ENCODE data around the gene KRT86. TPM values are rescaled to one million over a fixed set of nuclear protein-coding genes. Genes with fewer than 3 reads are reported as not detected.
"Not testable (repeated sequence)": the region's sequence is repeated elsewhere in the genome, so short reads cannot be mapped to it uniquely, and the experiment has no call there.

Gene KRT86
- total RNA-seq, 2 experiments from 2014 or later: not detected

DNA sequence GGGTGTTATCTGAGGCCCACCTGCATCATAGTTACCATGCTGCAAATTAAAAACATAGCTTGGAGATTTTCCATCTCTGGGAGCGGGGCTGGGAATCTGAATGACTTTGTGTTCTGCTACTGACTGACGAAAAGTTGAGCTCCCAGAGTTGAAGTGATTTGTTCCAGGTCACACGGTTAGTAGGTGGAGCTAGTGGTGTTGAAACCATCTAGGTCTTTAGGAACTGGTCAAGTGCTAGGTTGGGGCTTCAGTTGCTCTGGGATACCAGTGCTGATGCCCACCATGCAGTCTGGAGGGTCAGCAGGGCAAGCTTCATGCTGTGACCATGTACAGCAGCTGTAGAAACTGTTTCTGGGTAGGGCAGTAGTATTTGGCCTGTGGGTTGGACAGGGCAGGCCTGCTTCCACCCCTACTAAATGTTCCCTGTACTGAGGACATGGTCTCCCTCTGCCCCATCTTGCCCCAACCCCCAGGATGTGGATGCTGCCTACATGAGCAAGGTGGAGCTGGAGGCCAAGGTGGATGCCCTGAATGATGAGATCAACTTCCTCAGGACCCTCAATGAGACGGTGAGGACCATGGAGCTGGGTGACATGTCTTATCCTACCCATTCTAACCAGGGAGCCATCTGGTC lies 36.1 kb upstream of the KRT86 start:
- ChIA-PET CTCF (interaction anchor here (1.3 kb wide), 1 partner anchor 40 kb away, joined by 3 read pairs; no protein-coding TSS in a partner anchor), POLR2A (no interaction called here)

DNA sequence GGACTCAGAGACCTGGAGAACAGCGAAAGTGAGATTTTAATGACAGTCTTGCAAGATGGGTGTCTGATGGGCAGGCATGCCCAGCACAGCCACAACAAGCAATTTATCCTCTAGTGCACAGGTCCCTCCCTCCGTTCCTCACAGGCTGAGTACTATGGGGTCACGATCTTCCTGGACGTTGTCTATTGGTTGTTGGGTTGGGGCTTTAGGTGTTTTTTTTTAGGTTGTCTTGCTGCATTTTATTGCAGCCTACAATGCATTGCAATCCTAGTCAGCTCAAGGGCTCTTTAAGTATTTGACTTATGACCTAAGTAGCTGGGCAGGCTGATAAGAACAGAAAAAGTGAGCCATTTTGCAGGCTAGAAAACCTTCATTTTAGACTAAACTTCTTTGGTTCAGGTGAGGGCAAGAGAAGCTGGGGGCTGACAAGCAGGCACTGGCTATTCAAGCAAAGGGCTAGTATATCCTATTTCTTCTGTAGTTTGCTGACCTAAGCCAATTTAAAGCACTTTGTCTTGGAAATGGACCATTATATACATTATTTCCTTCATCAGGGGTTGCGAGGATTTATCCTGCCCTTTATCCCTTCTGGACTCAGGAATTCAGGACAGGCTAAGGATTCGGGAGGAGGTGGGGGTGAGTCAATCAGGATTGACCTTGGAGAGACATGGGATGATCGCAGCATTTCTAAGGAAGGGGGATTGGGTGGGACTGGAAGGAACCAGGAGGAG lies 35.4 kb upstream of the KRT86 start:
- POLR2A ChIA-PET: no interaction called here
- CTCF ChIA-PET: interaction anchor here (1.3 kb wide), 1 partner anchor 39 kb away, joined by 3 read pairs; no protein-coding TSS in a partner anchor

DNA sequence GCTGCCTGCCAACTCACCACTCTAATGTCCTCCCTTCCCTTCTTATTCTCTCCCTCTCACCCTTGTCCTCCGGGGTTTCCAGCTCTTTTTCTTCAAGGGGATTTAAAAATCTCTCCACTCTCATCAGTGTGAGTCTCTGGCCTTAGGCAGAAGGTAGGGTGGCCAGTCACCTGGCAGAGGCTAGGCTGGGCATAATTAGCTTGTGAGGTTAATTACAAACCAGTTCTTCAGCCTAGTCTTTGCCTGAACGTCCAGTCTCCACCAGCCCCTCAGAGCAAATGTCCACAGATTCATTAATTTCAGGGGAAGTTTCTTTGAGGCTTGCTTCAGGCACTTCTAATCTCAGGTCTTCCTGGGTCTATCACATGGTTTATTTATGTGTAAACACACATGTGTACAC lies 34.7 kb upstream of the KRT86 start:
- ChIA-PET POLR2A (no interaction called here), CTCF (no interaction called here)

DNA sequence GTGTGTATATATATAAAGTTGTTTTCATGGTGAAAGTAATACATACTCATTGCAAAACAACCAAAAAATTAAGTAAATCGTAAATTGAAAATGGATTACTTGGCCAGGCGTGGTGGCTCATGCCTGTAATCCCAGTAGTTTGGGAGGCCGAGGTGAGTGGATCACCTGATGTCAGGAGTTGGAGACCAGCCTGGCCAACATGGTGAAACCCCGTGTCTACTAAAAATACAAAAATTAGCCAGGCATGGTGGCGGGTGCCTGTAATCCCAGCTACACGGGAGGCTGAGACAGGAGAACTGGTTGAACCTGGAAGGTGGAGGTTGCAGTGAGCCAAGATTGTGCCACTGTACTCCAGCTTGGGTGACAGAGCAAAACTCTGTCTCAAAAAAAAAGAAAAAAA lies 34.2 kb upstream of the KRT86 start:
- CTCF ChIA-PET, POLR2A ChIA-PET: not testable (repeated sequence)

DNA sequence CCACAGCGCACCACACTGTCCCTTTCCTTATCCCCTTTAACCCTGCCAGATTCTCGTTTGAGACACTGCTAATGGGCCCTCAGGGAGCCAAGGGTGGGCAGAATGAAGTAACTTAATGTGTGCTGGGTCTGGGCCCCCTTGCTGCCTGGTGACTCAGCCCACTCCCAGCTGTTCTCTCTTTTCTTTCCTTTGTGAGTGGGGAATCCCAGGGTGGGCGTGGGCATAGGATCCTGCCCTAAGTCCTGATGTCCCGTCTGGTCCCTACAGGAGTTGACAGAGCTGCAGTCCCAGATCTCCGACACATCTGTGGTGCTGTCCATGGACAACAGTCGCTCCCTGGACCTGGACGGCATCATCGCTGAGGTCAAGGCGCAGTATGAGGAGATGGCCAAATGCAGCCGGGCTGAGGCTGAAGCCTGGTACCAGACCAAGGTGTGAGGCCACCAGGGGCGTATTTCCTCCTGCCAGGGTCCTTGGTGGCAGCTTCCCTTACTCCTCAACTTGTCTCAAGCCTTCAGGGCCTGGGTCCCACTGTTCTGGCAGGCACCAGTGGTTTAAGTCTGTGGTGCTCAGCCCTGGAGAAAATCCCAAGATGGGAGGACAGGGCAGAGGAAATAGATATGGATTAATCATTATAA lies 33.1 kb upstream of the KRT86 start:
- ChIA-PET CTCF (no interaction called here), POLR2A (no interaction called here)

DNA sequence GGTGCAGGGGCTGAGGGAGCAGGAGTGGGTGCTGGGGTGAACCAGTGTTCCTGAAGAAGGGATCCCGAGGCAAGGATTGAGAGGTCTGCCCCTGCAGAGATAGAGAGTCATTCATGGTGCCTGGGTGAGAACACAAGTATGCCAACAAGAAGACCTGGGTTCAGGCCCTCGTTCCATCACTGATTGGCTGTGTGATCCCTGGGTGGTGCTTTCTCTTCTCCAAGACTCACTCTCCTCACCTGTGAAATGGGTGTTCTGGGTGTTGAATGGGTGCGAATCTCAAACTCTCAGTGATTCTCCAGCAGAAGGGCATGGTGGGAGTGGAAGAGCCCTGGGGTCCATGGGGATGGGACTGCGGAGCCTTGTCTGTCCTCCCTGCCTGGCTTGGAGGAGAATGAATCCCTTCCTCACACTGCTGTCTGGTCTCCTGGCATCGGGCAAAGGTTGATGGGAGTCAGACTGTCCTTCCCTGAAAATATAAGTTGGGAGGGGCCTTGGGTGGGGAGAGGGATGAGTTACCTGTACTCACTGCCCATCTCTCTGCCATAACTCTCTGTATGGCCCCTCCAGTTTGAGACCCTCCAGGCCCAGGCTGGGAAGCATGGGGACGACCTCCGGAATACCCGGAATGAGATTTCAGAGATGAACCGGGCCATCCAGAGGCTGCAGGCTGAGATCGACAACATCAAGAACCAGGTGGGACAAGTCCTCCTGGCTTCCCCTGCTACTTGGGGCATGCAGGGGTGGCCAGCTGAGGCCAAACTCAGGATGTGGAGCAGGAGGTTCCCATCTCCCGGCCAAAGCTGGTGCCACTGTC lies 31.8 kb upstream of the KRT86 start:
- ChIA-PET POLR2A (no interaction called here), CTCF (no interaction called here)

DNA sequence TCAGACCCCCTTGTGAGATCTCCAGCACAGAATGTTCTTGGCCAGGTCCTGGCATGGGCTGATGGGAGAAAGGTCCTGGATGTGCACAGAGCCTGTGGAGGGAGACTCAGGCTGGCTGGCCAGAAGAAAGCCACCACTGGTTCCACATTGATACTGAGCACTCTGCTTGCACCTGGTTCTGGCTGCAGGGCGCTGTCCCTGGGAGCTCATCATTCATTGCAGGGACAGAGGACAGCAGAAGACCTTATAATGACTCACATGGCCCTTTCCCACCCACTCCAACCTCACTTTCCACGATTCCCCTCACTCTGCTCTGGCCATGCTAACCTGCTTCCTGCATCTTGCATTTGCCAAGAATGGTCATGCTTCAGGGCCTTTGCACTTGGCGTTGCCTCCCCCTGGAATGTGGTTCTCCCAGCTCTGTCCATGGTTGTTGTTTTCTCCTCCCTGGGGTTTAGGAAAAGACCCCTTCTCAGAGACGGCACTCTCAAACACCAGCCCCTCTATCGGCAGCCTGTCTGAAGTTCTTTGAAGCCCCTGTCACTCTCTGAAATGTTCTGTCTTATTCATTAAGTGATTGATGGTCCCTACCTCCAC lies 31.1 kb upstream of the KRT86 start:
- ChIA-PET POLR2A (no interaction called here), CTCF (interaction anchor here (0.9 kb wide), 1 partner anchor 36 kb away, joined by 4 read pairs; no protein-coding TSS in a partner anchor)

DNA sequence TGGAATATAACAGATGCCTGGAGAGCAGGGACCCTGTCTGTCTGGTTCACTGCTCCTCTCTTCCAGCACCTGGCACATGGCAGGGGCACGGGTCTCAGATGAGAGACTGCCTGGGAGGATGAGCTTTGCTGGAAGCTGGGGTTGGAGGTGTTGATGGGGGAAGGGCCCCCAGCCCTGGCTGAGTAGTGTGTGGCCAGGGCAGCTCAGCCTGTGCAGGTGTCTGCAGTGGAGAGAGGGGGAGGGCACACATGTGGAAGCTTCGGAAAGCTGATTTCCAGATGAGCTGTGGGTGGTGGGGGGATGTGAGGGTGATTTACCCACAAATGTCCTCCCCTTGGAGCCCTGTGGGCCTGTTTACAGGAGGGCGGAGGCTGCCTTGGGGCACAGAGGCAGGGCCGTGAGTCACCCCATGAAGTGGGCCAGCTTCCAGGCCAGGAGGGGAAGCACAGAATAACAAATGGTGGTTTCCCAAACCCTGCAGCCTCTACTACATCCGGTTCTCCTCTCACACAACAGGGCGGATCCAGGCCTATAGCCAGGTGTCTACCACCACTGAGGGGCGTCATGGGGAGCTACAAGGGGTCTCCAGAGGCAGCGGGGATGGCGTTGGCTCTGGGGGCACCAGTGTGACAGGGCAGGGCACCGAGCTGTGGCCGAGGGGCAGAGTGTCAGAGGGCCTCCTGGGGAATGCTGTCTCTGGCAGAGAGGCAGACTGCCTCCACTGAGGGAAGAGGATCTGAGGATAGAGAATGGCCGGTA lies 30.4 kb upstream of the KRT86 start:
- ChIA-PET CTCF (interaction anchor here (0.9 kb wide), 1 partner anchor 35 kb away, joined by 4 read pairs; no protein-coding TSS in a partner anchor), POLR2A (no interaction called here)

DNA sequence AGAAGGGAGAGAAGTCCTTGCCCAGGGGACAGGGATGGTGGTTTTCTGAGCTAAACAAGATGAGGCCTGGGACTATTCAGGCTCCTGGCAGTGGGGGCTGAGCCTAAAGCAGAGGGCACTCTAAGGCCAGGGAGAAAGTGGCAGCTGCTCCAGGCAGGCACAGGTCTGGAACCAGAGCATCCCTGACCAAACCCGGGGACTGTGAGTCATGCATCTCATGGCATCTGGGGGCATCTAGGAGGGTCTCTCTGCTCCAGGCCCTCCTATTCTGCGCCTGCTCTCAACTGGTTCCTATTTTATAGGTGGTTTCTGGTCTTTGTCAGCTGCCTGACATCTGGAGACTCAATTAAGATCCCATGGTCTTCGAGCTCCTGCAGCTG lies 29.8 kb upstream of the KRT86 start:
- ChIA-PET POLR2A (no interaction called here), CTCF (no interaction called here)

DNA sequence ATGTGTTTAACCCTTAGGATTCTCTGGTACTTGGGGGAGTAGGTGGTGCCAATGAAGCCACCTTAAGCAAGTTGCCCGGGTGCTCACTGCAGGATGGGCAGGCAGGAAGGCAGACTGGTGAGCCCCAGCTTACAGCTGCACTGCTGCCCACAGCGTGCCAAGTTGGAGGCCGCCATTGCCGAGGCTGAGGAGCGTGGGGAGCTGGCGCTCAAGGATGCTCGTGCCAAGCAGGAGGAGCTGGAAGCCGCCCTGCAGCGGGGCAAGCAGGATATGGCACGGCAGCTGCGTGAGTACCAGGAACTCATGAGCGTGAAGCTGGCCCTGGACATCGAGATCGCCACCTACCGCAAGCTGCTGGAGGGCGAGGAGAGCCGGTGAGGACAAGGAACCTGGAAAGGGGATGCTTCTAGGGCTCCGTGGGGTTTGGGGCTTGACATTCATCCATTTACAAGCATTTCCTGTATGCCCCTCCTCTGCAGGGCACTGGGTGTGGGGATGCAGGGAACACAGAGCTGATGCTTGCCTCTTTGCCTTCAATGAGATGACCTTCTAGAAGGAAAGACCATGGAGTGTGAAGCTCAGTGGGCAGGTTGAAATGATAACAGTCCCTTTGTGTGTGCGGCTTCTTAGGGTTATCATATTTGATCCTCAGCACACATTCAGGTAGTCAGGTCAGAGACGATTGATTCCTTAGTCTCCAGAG lies 29.0 kb upstream of the KRT86 start:
- POLR2A ChIA-PET: no interaction called here
- CTCF ChIA-PET: no interaction called here

DNA sequence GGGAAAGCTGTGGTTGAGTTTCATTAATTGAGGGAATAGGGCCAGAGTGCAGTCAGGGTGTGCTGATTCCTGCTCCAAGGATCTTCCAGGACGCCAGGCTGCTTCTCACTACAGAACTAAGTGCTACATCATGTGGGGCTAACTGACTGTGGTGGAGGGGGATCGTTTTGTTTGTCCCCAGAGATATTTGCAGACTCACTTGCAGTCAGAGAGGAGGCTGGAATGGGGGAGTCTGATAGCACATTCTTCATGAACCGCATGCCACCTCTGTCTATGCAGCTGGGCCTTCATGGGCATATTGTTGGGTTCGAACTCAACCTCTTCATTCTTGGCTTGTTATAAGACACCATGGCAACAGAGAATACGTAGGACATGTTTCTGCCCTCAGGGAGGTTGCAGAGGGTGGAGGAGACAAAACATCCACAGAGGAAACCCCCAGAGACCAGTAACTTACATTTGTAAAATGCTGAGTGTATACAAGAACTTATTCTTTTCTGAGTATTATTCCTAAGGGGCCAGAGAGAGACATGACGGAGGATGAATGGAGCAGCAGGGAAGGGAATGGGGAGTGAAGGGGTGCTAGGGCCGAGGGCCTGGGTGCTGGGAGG lies 28.4 kb upstream of the KRT86 start:
- POLR2A ChIA-PET: no interaction called here
- CTCF ChIA-PET: no interaction called here

DNA sequence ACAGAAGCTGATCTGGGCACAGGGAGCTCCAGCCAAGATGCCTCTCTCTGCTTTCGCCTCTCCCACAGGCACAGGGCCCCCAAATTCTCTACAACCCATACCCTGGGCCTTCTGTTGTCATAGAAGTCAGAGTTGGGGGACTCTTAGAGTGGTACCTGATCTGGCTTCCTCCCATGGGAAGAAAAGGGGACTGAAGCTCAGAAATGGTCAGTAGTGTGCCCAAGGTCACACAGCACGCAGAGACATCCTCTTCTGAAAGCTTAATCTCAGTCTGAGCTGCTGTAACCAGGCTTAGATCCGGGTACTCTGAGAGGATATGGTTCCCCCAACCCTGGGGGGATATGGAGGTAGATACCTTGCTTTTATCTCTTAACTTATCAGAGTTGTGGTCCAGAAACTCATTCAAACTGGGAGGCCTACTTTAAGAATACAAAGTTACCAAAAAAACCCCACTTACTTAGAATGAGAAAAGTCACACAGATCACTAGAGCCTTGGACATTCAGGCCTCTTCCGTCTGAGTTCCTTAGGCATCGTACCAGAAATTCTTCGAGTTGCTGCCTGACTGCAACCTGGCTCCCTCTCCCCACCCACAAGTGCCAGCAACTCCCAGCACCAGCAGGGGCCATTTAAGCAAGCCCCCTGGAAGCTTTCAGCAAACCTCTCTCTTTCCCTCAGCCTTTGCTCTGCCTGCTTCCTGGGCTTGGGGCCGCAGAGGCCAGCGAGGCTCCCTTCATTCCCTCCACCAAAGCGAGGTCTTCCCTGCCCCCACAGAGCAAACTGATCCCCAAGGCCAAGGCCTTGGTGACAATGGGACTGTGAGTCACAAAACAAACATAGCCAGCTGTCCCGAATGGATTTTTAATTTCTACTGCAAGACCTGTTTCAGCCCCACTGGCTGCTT lies 27.5 kb upstream of the KRT86 start:
- ChIA-PET POLR2A (no interaction called here), CTCF (no interaction called here)

DNA sequence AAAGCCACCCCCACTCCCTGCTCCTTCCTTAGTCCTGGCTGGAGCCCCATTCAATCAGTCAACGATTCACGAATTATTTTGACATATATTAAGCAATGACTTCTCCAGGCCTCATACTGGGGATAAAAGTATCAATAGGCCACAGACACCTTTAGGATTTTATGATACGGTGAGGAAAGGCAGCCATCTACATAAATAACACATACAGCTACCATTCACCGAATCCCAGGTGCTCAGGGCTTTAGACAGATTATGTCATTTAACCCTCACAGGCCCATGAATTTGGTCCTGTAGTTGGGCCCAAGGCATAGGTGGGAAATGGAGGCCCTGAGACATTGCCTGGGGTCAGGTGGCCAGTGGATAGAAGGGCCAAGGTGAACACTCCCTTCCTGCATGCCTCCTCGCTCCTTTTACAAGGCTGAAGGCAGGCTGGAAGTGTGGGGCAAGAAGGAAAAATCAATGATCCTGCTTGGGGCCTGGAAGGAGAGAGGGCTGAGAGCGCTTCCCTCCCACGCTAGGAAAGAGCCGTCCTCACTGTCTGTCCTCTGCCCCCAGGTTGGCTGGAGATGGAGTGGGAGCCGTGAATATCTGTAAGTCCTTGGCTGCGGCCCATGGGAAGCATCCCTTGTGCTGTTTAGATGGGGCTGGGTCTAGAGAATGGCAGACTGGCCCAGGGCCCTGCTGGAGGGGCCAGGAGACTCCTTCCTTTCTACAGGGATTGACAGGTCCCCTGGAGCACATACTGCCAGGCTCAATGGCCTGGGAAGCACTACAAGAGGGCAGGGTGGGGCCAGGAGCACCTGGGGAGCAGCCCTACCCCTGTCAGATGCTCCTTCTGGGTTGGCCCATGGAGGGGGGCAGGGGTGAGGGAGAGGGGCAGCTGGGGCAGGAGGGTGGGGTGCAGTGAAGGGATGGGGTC lies 26.6 kb upstream of the KRT86 start:
- ChIA-PET POLR2A (no interaction called here), CTCF (no interaction called here)

DNA sequence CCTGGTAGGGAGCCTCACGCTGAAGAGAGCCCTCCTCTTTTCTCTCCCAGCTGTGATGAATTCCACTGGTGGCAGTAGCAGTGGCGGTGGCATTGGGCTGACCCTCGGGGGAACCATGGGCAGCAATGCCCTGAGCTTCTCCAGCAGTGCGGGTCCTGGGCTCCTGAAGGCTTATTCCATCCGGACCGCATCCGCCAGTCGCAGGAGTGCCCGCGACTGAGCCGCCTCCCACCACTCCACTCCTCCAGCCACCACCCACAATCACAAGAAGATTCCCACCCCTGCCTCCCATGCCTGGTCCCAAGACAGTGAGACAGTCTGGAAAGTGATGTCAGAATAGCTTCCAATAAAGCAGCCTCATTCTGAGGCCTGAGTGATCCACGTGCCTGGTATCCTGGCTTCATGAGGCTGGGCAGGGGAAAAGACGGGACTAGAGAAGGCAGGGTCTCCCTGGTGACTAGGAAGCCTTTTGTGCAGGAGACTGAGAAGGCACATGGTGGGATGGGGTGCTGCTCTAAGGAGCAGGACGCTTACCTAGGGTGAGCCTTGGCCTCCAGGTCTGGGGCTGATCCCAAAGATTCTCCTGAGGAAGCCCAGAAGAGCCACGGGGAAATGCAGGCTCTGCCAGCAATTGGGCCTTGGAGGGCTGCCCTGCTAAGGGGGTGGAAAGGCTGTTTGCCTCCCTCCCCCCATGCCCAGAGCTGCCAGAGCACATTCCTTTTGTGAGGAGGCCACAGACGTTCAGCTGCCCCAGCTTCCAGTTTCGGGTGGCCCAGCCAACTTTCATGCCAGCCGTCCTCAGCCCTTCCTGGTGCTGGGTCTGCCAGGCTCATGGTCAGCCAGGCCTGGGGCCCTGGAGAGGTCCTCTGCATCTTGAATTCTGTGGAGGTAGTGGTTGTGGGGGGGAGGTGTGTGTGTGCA lies 25.6 kb upstream of the KRT86 start:
- CTCF ChIA-PET: no interaction called here
- POLR2A ChIA-PET: no interaction called here

DNA sequence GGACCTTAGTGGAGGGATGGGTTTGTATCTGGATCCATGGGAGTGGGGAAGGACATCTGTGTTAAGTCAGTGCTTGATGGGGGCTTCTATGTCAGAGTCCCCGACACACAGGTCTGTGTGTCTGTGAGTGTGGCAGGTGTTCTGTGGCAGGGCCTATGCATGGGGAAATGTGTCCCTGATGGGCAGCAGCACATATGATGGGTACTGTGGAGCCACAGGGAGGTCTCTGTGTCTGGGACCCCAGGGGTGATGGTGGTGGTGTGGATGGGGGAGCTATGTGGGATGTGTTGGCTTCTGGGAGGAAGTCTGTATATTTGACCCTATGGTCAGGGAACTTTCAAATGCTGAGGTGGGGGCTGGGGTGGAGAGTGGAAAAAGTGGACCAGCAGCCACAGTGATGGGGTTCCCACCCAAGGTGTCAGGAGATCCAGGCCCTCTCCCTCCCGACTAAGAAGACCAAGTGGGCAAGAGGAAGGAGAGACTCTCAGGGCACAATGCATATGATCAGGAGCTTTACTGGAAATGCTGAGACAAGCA lies 24.9 kb upstream of the KRT86 start:
- CTCF ChIA-PET: no interaction called here

More for the DNA sequence above, 24.9 kb upstream of the KRT86 start:
- POLR2A ChIA-PET: no interaction called here

Measured in activated CD8-positive, alpha-beta memory T cell treated with anti-CD3 and anti-CD28 coated beads for 36 hours (primary cell).